DOHH2 (cell line): ENCODE measurements around the gene PXT1.

Experiments used
- CTCF ChIP-seq: fragments of 200-600 bp; sonication (generic); IDR thresholded peaks from one replicate; pipeline ENCODE4 v1.5.1; 2014; ENCODE audit warnings: antibody characterized with exemption, mild to moderate bottlenecking, low read depth, low read length; ENCODE audit not compliant: poor library complexity, severe bottlenecking
- EZH2phosphoT487 ChIP-seq: fragments of 200-600 bp; sonication (generic); IDR thresholded peaks from 2 replicates; pipeline ENCODE4 v1.6.1; 2017; ENCODE audit warnings: borderline replicate concordance, mild to moderate bottlenecking, antibody characterized with exemption, low read length, moderate library complexity, mixed read lengths

GRCh38 chr6:36413489-36414480, 28.9 kb downstream of the PXT1 start:
- no peak for TF ChIP-seq CTCF
- TF ChIP-seq EZH2phosphoT487 = no peak
